ENCODE measurements around the gene ZFP14. TPM values are rescaled to one million over a fixed set of nuclear protein-coding genes. Genes with fewer than 3 reads are reported as not detected.
A peak's percentile ranks its signal among the peaks of the same experiment; 100 is the strongest.

Gene ZFP14
- total RNA-seq: 2.1 and 2.5 TPM in 2 replicates

DNA sequence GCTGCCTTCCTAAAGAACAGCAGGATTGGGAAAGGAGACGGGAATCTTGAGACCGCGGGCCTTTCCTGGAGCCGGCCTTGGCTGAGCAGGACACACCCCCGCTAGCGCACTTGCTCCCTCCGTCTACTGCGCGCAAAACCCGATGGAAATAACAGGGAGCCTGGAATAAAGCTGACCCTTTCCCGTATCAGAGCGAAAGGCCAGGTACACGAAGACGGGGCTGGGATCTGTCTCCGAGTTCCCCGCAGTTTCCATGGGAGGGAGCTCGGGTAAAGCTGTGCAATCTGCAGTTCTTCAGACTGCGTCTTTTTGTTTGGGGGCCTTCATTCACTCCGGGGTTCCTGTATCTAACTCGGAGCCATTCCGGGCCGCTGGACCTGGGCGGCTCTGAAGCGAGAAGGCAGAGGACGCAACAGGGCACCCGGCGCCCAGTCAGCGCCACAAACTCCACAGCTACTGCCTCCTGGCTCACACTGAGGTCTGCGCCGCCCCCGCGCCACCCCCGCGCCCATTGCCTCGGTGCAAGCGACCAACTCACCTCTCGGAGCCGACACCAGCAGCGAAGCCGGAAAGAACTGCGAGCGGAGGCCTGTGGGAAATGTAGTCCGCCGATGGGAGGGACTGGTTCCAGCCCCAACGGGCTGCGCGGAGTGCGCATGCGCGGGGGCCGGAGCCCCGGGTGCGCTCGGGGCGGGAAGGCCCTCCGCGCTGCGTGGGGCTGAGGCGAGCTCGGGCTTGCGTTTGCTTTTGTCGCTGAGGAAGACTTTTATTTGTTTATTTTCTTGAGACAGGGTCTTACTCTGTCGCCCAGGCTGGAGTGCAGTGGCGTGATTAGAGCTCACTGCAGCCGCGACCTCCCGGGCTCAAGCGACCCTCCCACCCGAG is at the start of gene ZFP14:
Gene ZFP14 (minus strand): TSS at position 577 of the 885 bp plus-strand sequence. CDS start 11,309 bp downstream, outside the sequence.
- H3K4me3 ChIP-seq (ENCODE audit: low read depth, low read length): peak within 1 kb of the TSS; percentile 68
- H3K27me3 ChIP-seq (ENCODE audit: control insufficient read depth, insufficient read depth, low read length): no peaks in the 10 kb centered on the region
- DNase-seq (ENCODE audit: low read depth): peak; percentile 65
- TF ChIP-seq, protein P1, sequence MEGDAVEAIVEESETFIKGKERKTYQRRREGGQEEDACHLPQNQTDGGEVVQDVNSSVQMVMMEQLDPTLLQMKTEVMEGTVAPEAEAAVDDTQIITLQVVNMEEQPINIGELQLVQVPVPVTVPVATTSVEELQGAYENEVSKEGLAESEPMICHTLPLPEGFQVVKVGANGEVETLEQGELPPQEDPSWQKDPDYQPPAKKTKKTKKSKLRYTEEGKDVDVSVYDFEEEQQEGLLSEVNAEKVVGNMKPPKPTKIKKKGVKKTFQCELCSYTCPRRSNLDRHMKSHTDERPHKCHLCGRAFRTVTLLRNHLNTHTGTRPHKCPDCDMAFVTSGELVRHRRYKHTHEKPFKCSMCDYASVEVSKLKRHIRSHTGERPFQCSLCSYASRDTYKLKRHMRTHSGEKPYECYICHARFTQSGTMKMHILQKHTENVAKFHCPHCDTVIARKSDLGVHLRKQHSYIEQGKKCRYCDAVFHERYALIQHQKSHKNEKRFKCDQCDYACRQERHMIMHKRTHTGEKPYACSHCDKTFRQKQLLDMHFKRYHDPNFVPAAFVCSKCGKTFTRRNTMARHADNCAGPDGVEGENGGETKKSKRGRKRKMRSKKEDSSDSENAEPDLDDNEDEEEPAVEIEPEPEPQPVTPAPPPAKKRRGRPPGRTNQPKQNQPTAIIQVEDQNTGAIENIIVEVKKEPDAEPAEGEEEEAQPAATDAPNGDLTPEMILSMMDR (IDR thresholded peaks at IDR 0.05; ENCODE audit: insufficient read depth, low read length, poor library complexity, severe bottlenecking): peak; percentile 26
- H3K36me3 ChIP-seq (ENCODE audit: control insufficient read depth, insufficient read depth, low read length): no peaks in the 10 kb centered on the region

DNA sequence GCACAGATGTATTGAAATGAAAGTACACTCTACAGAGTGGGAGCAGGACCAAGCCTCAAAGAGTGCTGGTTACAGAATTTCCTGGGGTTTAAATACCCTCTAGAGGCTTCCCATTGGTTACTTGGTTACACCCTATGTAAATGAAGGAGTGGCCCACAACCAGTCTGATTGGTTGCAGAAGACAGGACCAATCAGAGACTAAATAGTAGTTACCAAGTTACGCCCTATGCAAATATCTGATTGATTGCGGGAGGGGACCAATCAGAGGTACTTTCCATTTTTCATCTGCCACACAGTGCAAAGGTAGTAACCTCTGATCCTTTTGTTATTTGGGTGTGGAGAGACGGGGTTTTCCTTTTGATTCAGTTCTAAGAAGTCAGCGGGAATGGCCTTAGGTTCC is 44.9 kb upstream of the ZFP14 start:
- TF ChIP-seq, protein P1 (IDR thresholded peaks at IDR 0.05; ENCODE audit: insufficient read depth, low read length, poor library complexity, severe bottlenecking): no peak
- DNase-seq (ENCODE audit: low read depth): no peak
- H3K4me3 ChIP-seq (ENCODE audit: low read depth, low read length): no peak overlapping the region
- peaks cover 2% of the 10 kb centered on the region for H3K27me3 ChIP-seq (ENCODE audit: control insufficient read depth, insufficient read depth, low read length)
- no peaks in the 10 kb centered on the region for H3K36me3 ChIP-seq (ENCODE audit: control insufficient read depth, insufficient read depth, low read length)

DNA sequence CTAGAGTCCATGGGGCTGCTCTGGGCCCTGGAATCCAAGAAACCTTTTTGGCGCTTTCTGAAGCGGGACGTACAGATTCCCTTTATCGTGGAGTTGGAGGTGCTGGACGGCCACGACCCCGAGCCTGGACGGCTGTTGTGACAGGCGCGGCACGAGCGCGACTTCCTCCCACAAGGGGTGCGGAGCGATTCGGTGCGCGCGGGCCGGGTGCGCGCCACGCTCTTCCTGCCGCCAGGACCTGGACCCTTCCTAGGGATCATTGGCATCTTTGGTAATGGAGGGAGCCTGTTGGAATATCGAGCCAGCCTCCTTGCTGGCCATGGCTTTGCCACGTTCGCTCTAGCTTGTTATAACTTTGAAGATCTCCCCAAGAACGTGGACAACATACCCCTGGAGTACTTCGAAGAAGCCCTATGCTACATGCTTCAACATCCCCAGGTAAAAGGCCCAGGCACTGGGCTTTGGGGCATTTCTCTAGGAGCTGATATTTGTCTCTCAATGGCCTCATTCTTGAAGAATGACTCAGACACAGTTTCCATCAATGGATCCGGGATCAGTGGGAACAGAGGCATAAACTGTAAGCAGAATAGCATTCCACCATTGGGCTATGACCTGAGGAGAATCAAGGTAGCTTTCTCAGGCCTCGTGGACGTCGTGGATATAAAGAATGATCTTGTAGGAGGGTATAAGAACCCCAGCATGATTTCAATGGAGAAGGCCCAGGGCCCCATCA is 42.9 kb upstream of the ZFP14 start:
- peak overlapping the region; percentile 33 for H3K4me3 ChIP-seq (ENCODE audit: low read depth, low read length)
- no peak for DNase-seq (ENCODE audit: low read depth)
- no peaks in the 10 kb centered on the region for H3K36me3 ChIP-seq (ENCODE audit: control insufficient read depth, insufficient read depth, low read length)
- peaks cover 2% of the 10 kb centered on the region for H3K27me3 ChIP-seq (ENCODE audit: control insufficient read depth, insufficient read depth, low read length)
- TF ChIP-seq, protein P1 (IDR thresholded peaks at IDR 0.05; ENCODE audit: insufficient read depth, low read length, poor library complexity, severe bottlenecking): no peak

DNA sequence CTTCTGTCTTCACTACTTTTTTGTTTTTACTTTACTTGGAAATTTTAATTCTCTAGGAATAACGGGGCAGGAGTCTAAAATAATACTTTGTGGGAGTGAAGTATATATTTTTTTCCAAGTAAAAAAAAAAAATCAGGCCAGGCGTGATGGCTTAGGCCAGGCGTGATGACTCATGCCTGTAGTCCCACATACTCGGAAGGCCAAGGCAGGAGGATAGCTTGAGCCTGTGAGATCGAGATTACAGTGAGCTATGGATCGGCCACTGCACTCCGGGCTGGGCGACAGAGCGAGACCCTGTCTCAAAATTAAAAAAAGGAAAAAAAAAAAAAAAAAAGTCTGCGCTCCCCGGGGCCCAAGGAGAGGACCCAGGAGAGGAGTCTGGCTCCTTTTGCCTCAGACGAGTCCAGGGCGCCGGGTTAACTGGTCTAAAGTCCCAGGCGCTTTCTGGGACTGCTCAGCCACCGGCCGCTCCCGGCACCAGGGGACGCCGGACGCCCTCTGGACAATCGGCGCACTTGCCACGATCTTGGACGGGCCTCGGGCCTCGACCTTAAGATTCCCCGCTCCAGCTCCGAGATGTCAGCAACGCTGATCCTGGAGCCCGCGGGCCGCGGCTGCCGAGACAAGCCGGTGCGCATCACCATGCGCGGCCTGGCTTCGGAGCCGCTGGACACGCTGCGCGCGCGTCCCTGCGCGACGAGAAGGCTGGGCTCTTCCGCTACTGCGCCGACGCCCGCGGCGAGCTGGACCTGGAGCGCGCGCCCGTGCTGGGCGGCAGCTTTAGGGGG is 42.2 kb upstream of the ZFP14 start:
- peak overlapping the region; percentile 33 for H3K4me3 ChIP-seq (ENCODE audit: low read depth, low read length)
- TF ChIP-seq, protein P1 (IDR thresholded peaks at IDR 0.05; ENCODE audit: insufficient read depth, low read length, poor library complexity, severe bottlenecking): no peak
- no peaks in the 10 kb centered on the region for H3K36me3 ChIP-seq (ENCODE audit: control insufficient read depth, insufficient read depth, low read length)
- no peak for DNase-seq (ENCODE audit: low read depth)
- H3K27me3 ChIP-seq (ENCODE audit: control insufficient read depth, insufficient read depth, low read length): peaks cover 2% of the 10 kb centered on the region

DNA sequence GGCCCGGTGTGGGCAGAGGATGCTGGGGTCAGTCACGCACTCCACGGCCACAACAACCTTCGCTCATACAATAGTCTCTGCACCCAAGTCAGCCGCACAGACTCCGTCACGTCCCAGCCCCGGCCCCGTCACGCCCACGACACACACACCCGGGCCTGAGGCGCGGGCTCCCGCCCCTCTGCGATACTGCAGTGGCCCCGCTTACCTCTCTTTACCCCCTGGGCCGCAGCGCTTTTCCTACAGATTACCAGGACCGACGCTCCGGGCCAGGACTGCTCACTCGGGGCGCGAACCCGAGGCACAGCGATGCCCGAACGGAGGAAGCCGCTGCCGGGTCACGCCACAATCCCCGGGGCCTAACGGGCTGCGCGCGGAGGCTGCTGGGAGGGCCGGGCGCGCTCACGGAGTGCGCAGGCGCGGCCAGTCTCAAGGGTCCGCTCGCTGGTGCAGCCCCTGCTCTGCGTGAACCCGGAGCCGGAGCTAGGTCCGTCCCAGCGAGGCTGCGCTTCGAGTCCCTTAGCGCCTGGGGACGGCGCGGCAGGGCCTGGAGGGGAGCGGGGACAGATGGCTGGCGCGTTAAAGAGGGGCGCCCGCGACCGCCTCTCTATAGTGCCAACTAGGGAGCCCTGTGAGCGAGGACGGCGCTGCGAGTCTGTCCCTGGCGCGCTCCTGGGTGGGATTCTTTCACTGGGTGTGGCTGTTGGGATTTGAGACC is 39.4 kb upstream of the ZFP14 start, which contains the start of gene ZFP82:
Gene ZFP82 (minus strand): TSS at position 358 of the 715 bp plus-strand sequence. CDS start 8,855 bp downstream, outside the sequence.
- DNase-seq (ENCODE audit: low read depth): no peak
- H3K36me3 ChIP-seq (ENCODE audit: control insufficient read depth, insufficient read depth, low read length): no peaks in the 10 kb centered on the region
- TF ChIP-seq, protein P1 (IDR thresholded peaks at IDR 0.05; ENCODE audit: insufficient read depth, low read length, poor library complexity, severe bottlenecking): no peak
- H3K4me3 ChIP-seq (ENCODE audit: low read depth, low read length): peak within 1 kb of the TSS; percentile 70
- peaks cover 2% of the 10 kb centered on the region for H3K27me3 ChIP-seq (ENCODE audit: control insufficient read depth, insufficient read depth, low read length)
